Globus pallidus (tissue), 1 donor: ENCODE data around the gene BBS9.

ENCODE experiments used
- DNase-seq: peaks from one replicate; pipeline ENCODE4 v3.0.0-alpha.2; 2015; ENCODE audit warnings: low spot score

Gene BBS9

GRCh38 chr7:33127085-33127484, 2.3 kb upstream of the BBS9 start:
- DNase-seq = no peak

GRCh38 chr7:33128631-33128989, 754 bp upstream of the BBS9 start:
- DNase-seq = no peak

- DNase-seq = no peak
Observed at GRCh38 chr7:33129806-33130153, 416 bp downstream of the BBS9 start.

GRCh38 chr7:33130184-33130583, 820 bp downstream of the BBS9 start:
- DNase-seq = no peak

- no peak for DNase-seq
Observed at GRCh38 chr7:33137103-33137502, 7.7 kb downstream of the BBS9 start.

- DNase-seq = no peak
Observed at GRCh38 chr7:33142585-33142984, 13.2 kb downstream of the BBS9 start.

- DNase-seq = peak; percentile 17
Observed at GRCh38 chr7:33143996-33144718, 14.8 kb downstream of the BBS9 start.

- DNase-seq = no peak
Observed at GRCh38 chr7:33145156-33145555, 15.8 kb downstream of the BBS9 start.

GRCh38 chr7:33152087-33152486, 22.7 kb downstream of the BBS9 start:
- no peak for DNase-seq

- no peak for DNase-seq
Observed at GRCh38 chr7:33155811-33156210, 26.4 kb downstream of the BBS9 start.

- no peak for DNase-seq
Observed at GRCh38 chr7:33156441-33156840, 27.1 kb downstream of the BBS9 start.

- DNase-seq = no peak
Observed at GRCh38 chr7:33157311-33157710, 27.9 kb downstream of the BBS9 start.

GRCh38 chr7:33157781-33158180, 28.4 kb downstream of the BBS9 start:
- DNase-seq = no peak

- DNase-seq = no peak
Observed at GRCh38 chr7:33177876-33178275, 48.5 kb downstream of the BBS9 start.

- no peak for DNase-seq
Observed at GRCh38 chr7:33179519-33179918, 50.2 kb downstream of the BBS9 start.

- no peak for DNase-seq
Observed at GRCh38 chr7:33183504-33183903, 54.1 kb downstream of the BBS9 start.

- no peak for DNase-seq
Observed at GRCh38 chr7:33184828-33185227, 55.5 kb downstream of the BBS9 start.

GRCh38 chr7:33185786-33186185, 56.4 kb downstream of the BBS9 start:
- peak; percentile 22 for DNase-seq

- DNase-seq = no peak
Observed at GRCh38 chr7:33186192-33186591, 56.8 kb downstream of the BBS9 start.

GRCh38 chr7:33190688-33191304, 61.4 kb downstream of the BBS9 start:
- DNase-seq = no peak

- no peak for DNase-seq
Observed at GRCh38 chr7:33191340-33191739, 62.0 kb downstream of the BBS9 start.

GRCh38 chr7:33192695-33193291, 63.4 kb downstream of the BBS9 start:
- DNase-seq = no peak

GRCh38 chr7:33193308-33193864, 64.0 kb downstream of the BBS9 start:
- DNase-seq = no peak
